ENCODE measurements around the gene LRRC66.

Gene LRRC66

DNA sequence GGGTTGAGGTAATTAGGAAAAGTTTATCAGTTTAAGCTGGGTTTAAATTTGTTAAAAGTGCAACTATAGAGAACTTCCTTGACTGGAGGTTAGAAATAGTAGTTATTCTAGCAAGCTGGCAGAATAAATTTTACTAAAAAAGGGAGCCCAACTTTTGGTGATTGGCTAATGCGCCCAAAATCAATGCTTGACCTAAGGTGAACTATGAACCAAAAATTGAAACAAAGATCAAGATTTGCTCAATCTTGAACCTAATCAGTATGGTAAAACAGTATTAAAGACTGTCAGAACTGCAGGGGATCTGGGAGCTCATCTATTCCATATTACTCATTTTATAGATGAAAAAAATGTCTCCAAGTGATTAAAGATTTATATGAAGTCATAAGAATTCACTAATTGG, 24.9 kb upstream of the LRRC66 start:
- peaks cover 2% of the 10 kb centered on the region; the same call in 1 of the 2 replicates for H3F3A ChIP-seq (ENCODE audit: control insufficient read depth, insufficient read depth)
- H3K36me3 ChIP-seq (ENCODE audit: control insufficient read depth, low read length) = no peaks in the 10 kb centered on the region
- H3K4me3 ChIP-seq (ENCODE audit: low read length) = no peak overlapping the region
- H3K27me3 ChIP-seq (ENCODE audit: control insufficient read depth, low read length) = no peaks in the 10 kb centered on the region
- no peaks in the 10 kb centered on the region for H4K20me1 ChIP-seq (ENCODE audit: control insufficient read depth, insufficient read depth, low read depth, low read length)
- no peaks in the 10 kb centered on the region for H3K79me2 ChIP-seq (ENCODE audit: control insufficient read depth, low read length)
- no peak overlapping the region for H3K27ac ChIP-seq (ENCODE audit: low read depth, low read length)
- H3K4me1 ChIP-seq (ENCODE audit: control insufficient read depth, low read length) = no peaks in the 10 kb centered on the region
- H3K4me2 ChIP-seq (ENCODE audit: low read length) = no peak overlapping the region
- H3K9me3 ChIP-seq (ENCODE audit: control insufficient read depth, insufficient read depth, low read length) = no peaks in the 10 kb centered on the region
- TF ChIP-seq EZH2phosphoT487 (IDR thresholded peaks at IDR 0.05; ENCODE audit: borderline replicate concordance, low read length) = no peak
- TF ChIP-seq, protein P1, sequence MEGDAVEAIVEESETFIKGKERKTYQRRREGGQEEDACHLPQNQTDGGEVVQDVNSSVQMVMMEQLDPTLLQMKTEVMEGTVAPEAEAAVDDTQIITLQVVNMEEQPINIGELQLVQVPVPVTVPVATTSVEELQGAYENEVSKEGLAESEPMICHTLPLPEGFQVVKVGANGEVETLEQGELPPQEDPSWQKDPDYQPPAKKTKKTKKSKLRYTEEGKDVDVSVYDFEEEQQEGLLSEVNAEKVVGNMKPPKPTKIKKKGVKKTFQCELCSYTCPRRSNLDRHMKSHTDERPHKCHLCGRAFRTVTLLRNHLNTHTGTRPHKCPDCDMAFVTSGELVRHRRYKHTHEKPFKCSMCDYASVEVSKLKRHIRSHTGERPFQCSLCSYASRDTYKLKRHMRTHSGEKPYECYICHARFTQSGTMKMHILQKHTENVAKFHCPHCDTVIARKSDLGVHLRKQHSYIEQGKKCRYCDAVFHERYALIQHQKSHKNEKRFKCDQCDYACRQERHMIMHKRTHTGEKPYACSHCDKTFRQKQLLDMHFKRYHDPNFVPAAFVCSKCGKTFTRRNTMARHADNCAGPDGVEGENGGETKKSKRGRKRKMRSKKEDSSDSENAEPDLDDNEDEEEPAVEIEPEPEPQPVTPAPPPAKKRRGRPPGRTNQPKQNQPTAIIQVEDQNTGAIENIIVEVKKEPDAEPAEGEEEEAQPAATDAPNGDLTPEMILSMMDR (IDR thresholded peaks at IDR 0.05; ENCODE audit: low read depth, low read length, poor library complexity, severe bottlenecking) = no peak
- H3K9me2 ChIP-seq (replicated peaks; ENCODE audit: control insufficient read depth, low read length) = no peaks in the 10 kb centered on the region

DNA sequence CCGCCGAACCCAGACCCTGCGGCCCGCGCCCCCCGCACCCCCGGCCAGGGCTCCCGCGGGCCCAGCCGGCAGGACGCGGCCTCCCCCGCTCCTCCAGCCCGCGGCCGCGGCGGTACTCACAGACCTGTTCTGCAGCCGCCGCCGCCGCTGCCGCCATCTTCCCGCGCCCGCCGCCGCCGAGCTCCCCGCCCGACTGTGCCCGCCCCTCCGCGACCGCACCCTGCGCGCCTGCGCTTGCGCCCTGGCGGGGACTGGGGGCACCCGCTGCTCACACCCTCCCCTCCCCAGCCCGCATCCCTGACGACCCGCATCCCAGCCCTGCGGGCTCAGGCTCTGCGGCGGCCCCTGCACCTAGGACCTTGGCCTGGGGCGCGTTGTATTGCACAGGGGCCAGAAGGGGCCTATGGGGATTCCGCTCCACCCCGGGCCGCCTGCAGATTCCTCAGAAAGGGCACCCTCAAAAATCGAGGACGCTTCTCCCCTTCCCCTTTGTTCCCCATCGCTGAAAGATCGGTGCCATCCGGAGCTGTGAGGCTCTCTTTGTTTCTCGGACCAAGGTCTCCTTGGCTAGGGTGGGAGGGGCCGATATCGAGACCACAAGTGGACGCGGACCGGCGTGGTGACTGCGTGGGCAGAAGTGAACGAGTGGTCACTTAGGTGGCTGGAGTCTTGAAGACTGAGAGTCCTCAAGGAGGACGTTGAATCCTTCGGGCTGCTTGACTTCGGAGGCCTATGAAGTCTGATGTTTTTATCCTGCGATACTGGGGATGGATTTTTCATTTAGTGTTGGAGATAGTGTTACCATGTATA, 18.1 kb upstream of the LRRC66 start, which contains the start of gene SGCB:
Gene SGCB (minus strand): TSS at position 197 of the 810 bp plus-strand sequence. CDS start 40 bp downstream, at position 157.
- Histone ChIP-seq H4K20me1 (ENCODE audit: control insufficient read depth, insufficient read depth, low read depth, low read length) (no peaks in the 10 kb centered on the region), H3K36me3 (ENCODE audit: control insufficient read depth, low read length) (no peaks in the 10 kb centered on the region; the same call in none of the 2 replicates), H3K9me3 (ENCODE audit: control insufficient read depth, insufficient read depth, low read length) (no peaks in the 10 kb centered on the region), H3K79me2 (ENCODE audit: control insufficient read depth, low read length) (peaks cover 40% of the 10 kb centered on the region), H3K27me3 (ENCODE audit: control insufficient read depth, low read length) (no peaks in the 10 kb centered on the region), H3K9me2 (replicated peaks; ENCODE audit: control insufficient read depth, low read length) (no peaks in the 10 kb centered on the region), H3K4me3 (ENCODE audit: low read length) (peak within 1 kb of the TSS; percentile 82), H3K4me2 (ENCODE audit: low read length) (peak within 1 kb of the TSS; percentile 95), H3F3A (ENCODE audit: control insufficient read depth, insufficient read depth) (no peaks in the 10 kb centered on the region), H3K4me1 (ENCODE audit: control insufficient read depth, low read length) (peaks cover 34% of the 10 kb centered on the region), H3K27ac (ENCODE audit: low read depth, low read length) (no peak within 1 kb of the TSS)
- no peak for TF ChIP-seq EZH2phosphoT487 (IDR thresholded peaks at IDR 0.05; ENCODE audit: borderline replicate concordance, low read length)
- TF ChIP-seq, protein P1 (IDR thresholded peaks at IDR 0.05; ENCODE audit: low read depth, low read length, poor library complexity, severe bottlenecking) = no peak

DNA sequence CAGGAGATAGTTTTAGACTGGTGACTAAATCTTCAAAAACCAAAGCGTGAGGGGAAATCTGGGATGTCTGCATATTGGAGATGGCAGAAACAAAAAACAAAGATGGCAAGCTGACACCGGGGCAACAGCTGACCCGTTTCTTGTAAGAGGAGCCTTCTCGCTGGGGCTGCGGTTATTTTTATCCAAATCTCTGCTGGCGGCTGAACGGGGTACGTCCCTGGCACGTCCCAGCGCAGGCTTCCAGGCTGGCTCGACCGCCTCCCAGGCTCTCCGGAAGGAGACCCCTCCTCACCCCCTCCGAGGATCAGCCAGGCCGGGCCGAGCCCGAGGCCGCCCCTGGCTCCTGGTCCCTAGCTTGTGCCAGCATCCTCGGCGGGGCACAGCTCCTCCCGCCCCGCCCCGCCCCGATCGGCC, 17.5 kb upstream of the LRRC66 start:
- no peak for TF ChIP-seq EZH2phosphoT487 (IDR thresholded peaks at IDR 0.05; ENCODE audit: borderline replicate concordance, low read length)
- TF ChIP-seq, protein P1 (IDR thresholded peaks at IDR 0.05; ENCODE audit: low read depth, low read length, poor library complexity, severe bottlenecking) = no peak
- Histone ChIP-seq H3K36me3 (ENCODE audit: control insufficient read depth, low read length) (peaks cover under 1% of the 10 kb centered on the region), H3K27me3 (ENCODE audit: control insufficient read depth, low read length) (no peaks in the 10 kb centered on the region), H3K4me1 (ENCODE audit: control insufficient read depth, low read length) (peaks cover 34% of the 10 kb centered on the region), H3K4me2 (ENCODE audit: low read length) (peak overlapping the region; percentile 95), H3K9me3 (ENCODE audit: control insufficient read depth, insufficient read depth, low read length) (no peaks in the 10 kb centered on the region), H3F3A (ENCODE audit: control insufficient read depth, insufficient read depth) (no peaks in the 10 kb centered on the region), H3K4me3 (ENCODE audit: low read length) (peak overlapping the region; percentile 82), H3K27ac (ENCODE audit: low read depth, low read length) (no peak overlapping the region), H4K20me1 (ENCODE audit: control insufficient read depth, insufficient read depth, low read depth, low read length) (no peaks in the 10 kb centered on the region), H3K9me2 (replicated peaks; ENCODE audit: control insufficient read depth, low read length) (no peaks in the 10 kb centered on the region), H3K79me2 (ENCODE audit: control insufficient read depth, low read length) (peaks cover 40% of the 10 kb centered on the region)

All from DOHH2 (cell line).